ENCODE measurements around the gene PAQR7. TPM values are rescaled to one million over a fixed set of nuclear protein-coding genes. Genes with fewer than 3 reads are reported as not detected.

Gene PAQR7
- total RNA-seq, 6 experiments from 2014 or later, result 16.0 to 19.5 (median 17.9) TPM

DNA sequence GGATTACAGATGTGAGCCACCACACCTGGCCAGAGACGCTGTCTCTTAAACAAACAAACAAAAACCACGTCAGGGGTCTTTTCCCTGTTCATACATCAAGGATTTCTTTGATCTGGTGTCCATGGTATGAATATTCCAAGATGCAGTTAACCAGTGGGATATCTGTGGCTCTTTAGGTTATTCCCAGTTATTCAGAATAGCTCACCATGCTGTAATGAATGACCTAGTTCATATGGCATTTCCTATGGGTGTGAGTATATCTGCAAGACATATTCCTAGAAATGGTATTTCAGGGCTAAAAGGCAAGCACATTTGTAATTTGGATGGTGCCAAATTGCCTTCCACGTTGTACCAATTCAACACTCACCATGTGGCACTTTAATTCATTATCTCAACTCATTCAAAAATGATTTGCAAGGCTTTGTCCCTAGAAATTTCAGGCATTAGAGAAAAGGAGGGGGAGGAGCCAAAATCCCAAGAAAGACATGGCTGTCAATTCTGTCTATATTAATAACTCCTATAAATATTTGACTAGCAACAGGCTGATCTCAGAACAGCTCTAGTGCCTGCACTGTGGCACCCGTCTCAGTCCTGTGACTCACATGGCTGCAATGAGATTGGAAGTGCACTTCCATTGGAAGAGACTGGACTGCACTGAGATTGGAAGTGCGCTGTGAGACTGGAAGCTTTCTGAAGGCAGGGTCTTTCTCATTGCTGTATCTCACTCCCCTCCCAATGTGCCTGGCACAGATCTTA lies 36.7 kb upstream of the PAQR7 start:
- Mint-ChIP-seq H3K4me3 (peak overlapping the region; percentile 49), H3K27me3 (ENCODE audit: insufficient read depth) (peaks cover 5% of the 10 kb centered on the region), H3K36me3 (ENCODE audit: low read depth) (no peaks in the 10 kb centered on the region), H3K9me3 (peaks cover 4% of the 10 kb centered on the region; the same call in 1 of the 2 replicates), H3K4me1 (ENCODE audit: low read depth) (peaks cover 46% of the 10 kb centered on the region), H3K27ac (peak overlapping the region; percentile 81)
- DNase-seq, result peak; percentile 81
- TF ChIP-seq, protein P1, sequence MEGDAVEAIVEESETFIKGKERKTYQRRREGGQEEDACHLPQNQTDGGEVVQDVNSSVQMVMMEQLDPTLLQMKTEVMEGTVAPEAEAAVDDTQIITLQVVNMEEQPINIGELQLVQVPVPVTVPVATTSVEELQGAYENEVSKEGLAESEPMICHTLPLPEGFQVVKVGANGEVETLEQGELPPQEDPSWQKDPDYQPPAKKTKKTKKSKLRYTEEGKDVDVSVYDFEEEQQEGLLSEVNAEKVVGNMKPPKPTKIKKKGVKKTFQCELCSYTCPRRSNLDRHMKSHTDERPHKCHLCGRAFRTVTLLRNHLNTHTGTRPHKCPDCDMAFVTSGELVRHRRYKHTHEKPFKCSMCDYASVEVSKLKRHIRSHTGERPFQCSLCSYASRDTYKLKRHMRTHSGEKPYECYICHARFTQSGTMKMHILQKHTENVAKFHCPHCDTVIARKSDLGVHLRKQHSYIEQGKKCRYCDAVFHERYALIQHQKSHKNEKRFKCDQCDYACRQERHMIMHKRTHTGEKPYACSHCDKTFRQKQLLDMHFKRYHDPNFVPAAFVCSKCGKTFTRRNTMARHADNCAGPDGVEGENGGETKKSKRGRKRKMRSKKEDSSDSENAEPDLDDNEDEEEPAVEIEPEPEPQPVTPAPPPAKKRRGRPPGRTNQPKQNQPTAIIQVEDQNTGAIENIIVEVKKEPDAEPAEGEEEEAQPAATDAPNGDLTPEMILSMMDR (IDR thresholded peaks at IDR 0.05), result no peak

DNA sequence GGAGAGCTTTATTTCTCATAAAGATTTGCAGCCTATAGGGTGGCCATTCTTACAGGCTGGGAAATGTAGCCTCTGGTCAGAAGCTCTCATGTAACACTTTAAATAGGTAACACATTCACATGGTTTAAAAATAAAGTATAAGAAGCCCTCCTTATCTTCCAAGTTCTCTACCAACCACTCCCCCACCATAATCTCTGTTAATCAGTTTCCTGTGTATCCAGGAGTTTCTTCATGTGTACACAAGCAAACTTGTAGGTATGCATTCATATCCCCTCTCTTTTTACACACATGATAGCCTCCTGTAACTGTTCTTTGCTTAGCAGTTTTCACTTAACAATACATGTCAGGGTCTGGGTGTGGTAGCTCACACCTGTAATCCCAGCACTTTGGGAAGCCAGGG lies 35.7 kb upstream of the PAQR7 start:
- H3K4me3 Mint-ChIP-seq, result no peak overlapping the region
- H3K4me1 Mint-ChIP-seq (ENCODE audit: low read depth), result peaks cover 52% of the 10 kb centered on the region
- H3K9me3 Mint-ChIP-seq, result peaks cover 4% of the 10 kb centered on the region; the same call in 1 of the 2 replicates
- TF ChIP-seq, protein P1 (IDR thresholded peaks at IDR 0.05), result no peak
- H3K36me3 Mint-ChIP-seq (ENCODE audit: low read depth), result no peaks in the 10 kb centered on the region
- no peak for DNase-seq
- H3K27me3 Mint-ChIP-seq (ENCODE audit: insufficient read depth), result peaks cover 1% of the 10 kb centered on the region; the same call in 1 of the 2 replicates
- H3K27ac Mint-ChIP-seq, result no peak overlapping the region

GRCh38 chr1:25909040-25909439 lies 33.5 kb upstream of the PAQR7 start:
- peaks cover 4% of the 10 kb centered on the region; the same call in 1 of the 2 replicates for H3K9me3 Mint-ChIP-seq

GRCh38 chr1:25908161-25908560 lies 32.7 kb upstream of the PAQR7 start:
- DNase-seq, result no peak
- no peak overlapping the region for H3K4me3 Mint-ChIP-seq
- H3K9me3 Mint-ChIP-seq, result peaks cover 4% of the 10 kb centered on the region; the same call in 1 of the 2 replicates
- TF ChIP-seq, protein P1 (IDR thresholded peaks at IDR 0.05), result no peak
- H3K4me1 Mint-ChIP-seq (ENCODE audit: low read depth), result peaks cover 58% of the 10 kb centered on the region
- H3K27ac Mint-ChIP-seq, result no peak overlapping the region
- peaks cover 9% of the 10 kb centered on the region; the same call in 1 of the 2 replicates for H3K36me3 Mint-ChIP-seq (ENCODE audit: low read depth)
- peaks cover 1% of the 10 kb centered on the region; the same call in 1 of the 2 replicates for H3K27me3 Mint-ChIP-seq (ENCODE audit: insufficient read depth)

More at GRCh38 chr1:25909040-25909439, 33.5 kb upstream of the PAQR7 start:
- Mint-ChIP-seq H3K4me3 (no peak overlapping the region), H3K27me3 (ENCODE audit: insufficient read depth) (peaks cover 1% of the 10 kb centered on the region; the same call in 1 of the 2 replicates), H3K36me3 (ENCODE audit: low read depth) (peaks cover 9% of the 10 kb centered on the region; the same call in 1 of the 2 replicates), H3K4me1 (ENCODE audit: low read depth) (peaks cover 53% of the 10 kb centered on the region), H3K27ac (no peak overlapping the region)
- TF ChIP-seq, protein P1 (IDR thresholded peaks at IDR 0.05), result no peak
- DNase-seq, result no peak

- Mint-ChIP-seq H3K36me3 (ENCODE audit: low read depth) (peaks cover 9% of the 10 kb centered on the region; the same call in 1 of the 2 replicates), H3K27me3 (ENCODE audit: insufficient read depth) (peaks cover 1% of the 10 kb centered on the region; the same call in 1 of the 2 replicates), H3K4me1 (ENCODE audit: low read depth) (peaks cover 58% of the 10 kb centered on the region), H3K27ac (peak overlapping the region; percentile 6; the same call in 1 of the 2 replicates), H3K4me3 (peak overlapping the region; percentile 89; the same call in 1 of the 2 replicates), H3K9me3 (peaks cover 2% of the 10 kb centered on the region; the same call in 1 of the 2 replicates)
- TF ChIP-seq, protein P1 (IDR thresholded peaks at IDR 0.05), result no peak
- DNase-seq, result no peak
Measured at GRCh38 chr1:25907601-25908000, 32.1 kb upstream of the PAQR7 start.
